G401.6 (cell line): Measurements from ENCODE around the gene CPT1C.
A peak's percentile ranks its signal among the peaks of the same experiment; 100 is the strongest.

Experiments
- FAIRE-seq: peaks from 2 replicates; lab custom pipeline; 2012; peaks lifted over from hg19 to GRCh38; lab: Jason Lieb, UNC

Gene CPT1C

GRCh38 chr19:49683814-49684250 is 7.1 kb upstream of the CPT1C start:
- no peak for FAIRE-seq

- no peak for FAIRE-seq
Observed at GRCh38 chr19:49684251-49684982, 6.5 kb upstream of the CPT1C start.

- no peak for FAIRE-seq
Observed at GRCh38 chr19:49684983-49685553, 5.8 kb upstream of the CPT1C start.

GRCh38 chr19:49685845-49686332 is 5.0 kb upstream of the CPT1C start:
- FAIRE-seq, result no peak

- FAIRE-seq, result no peak
Observed at GRCh38 chr19:49686503-49687088, 4.3 kb upstream of the CPT1C start.

- no peak for FAIRE-seq
Observed at GRCh38 chr19:49687150-49687549, 3.8 kb upstream of the CPT1C start.

- peak; percentile 23 for FAIRE-seq
Observed at GRCh38 chr19:49687566-49688316, 3.2 kb upstream of the CPT1C start.

GRCh38 chr19:49688531-49689132 is 2.3 kb upstream of the CPT1C start:
- no peak for FAIRE-seq

- FAIRE-seq, result no peak
Observed at GRCh38 chr19:49689133-49690078, 1.5 kb upstream of the CPT1C start, which contains the start of gene ADM5. Gene ADM5 (plus strand): TSS chr19:49689594. CDS start chr19:49689838, 244 bp downstream.

- FAIRE-seq, result no peak
Observed at GRCh38 chr19:49690079-49690655, 749 bp upstream of the CPT1C start.

GRCh38 chr19:49691243-49692146 is 579 bp downstream of the CPT1C start:
- no peak for FAIRE-seq

GRCh38 chr19:49692147-49692506 is 1.2 kb downstream of the CPT1C start:
- no peak for FAIRE-seq

- FAIRE-seq, result no peak
Observed at GRCh38 chr19:49696115-49696514, 5.2 kb downstream of the CPT1C start.

GRCh38 chr19:49696865-49697264 is 5.9 kb downstream of the CPT1C start:
- no peak for FAIRE-seq

GRCh38 chr19:49699364-49699763 is 8.4 kb downstream of the CPT1C start:
- no peak for FAIRE-seq

GRCh38 chr19:49700563-49700962 is 9.6 kb downstream of the CPT1C start:
- no peak for FAIRE-seq

- FAIRE-seq, result no peak
Observed at GRCh38 chr19:49701271-49701786, 10.4 kb downstream of the CPT1C start.

- no peak for FAIRE-seq
Observed at GRCh38 chr19:49704888-49705642, 14.1 kb downstream of the CPT1C start.

GRCh38 chr19:49705919-49706318 is 15.0 kb downstream of the CPT1C start:
- FAIRE-seq, result no peak
